Smooth muscle cell (in vitro differentiated cells): ENCODE results near the gene KMT5B. TPM values are rescaled to one million over a fixed set of nuclear protein-coding genes. Genes with fewer than 3 reads are reported as not detected.
A peak's percentile ranks its signal among the peaks of the same experiment; 100 is the strongest.

Experiments used
- DNase-seq: peaks from one replicate; lab custom pipeline; 2025; ENCODE audit not compliant: unreplicated experiment; lab: John Stamatoyannopoulos, UW
- H2AFZ ChIP-seq: fragments of 200-600 bp; sonication (generic); 2 replicates; pipeline ENCODE4 v1.6.0; 2016; ENCODE audit warnings: antibody characterized with exemption, low read depth, mild to moderate bottlenecking
- H3F3A ChIP-seq: fragments of 200-600 bp; sonication (generic); 2 replicates; pipeline ENCODE4 v1.6.0; 2017; ENCODE audit warnings: antibody characterized with exemption, low read depth
- H3K27ac ChIP-seq: fragments of 200-600 bp; sonication (generic); 2 replicates; pipeline ENCODE4 v1.5.1; 2016; ENCODE audit warnings: low read depth, mild to moderate bottlenecking
- H3K27me3 ChIP-seq: fragments of 200-600 bp; sonication (generic); 2 replicates; pipeline ENCODE4 v1.6.1; 2016; ENCODE audit warnings: low read depth, mild to moderate bottlenecking
- H3K36me3 ChIP-seq: fragments of 200-600 bp; sonication (generic); 2 replicates; pipeline ENCODE4 v1.5.1; 2016; ENCODE audit warnings: low read depth
- H3K4me1 ChIP-seq: fragments of 200-600 bp; sonication (generic); 2 replicates; pipeline ENCODE4 v1.5.1; 2016; ENCODE audit warnings: low read depth
- H3K4me2 ChIP-seq: fragments of 200-600 bp; sonication (generic); 2 replicates; pipeline ENCODE4 v1.6.0; 2016; ENCODE audit warnings: mild to moderate bottlenecking
- H3K4me3 ChIP-seq: fragments of 200-600 bp; sonication (generic); 2 replicates; pipeline ENCODE4 v1.5.1; 2016; ENCODE audit warnings: mild to moderate bottlenecking
- H3K79me2 ChIP-seq: fragments of 200-600 bp; sonication (generic); 2 replicates; pipeline ENCODE4 v1.6.0; 2016; ENCODE audit warnings: low read depth, mild to moderate bottlenecking
- H3K9ac ChIP-seq: fragments of 200-600 bp; sonication (generic); 2 replicates; pipeline ENCODE4 v1.6.0; 2016; ENCODE audit warnings: low read depth
- H3K9me3 ChIP-seq: fragments of 200-600 bp; sonication (generic); replicated peaks from 2 replicates; pipeline ENCODE4 v1.5.1; 2016; ENCODE audit warnings: low read depth
- H4K20me1 ChIP-seq: fragments of 200-600 bp; sonication (generic); 2 replicates; pipeline ENCODE4 v1.6.0; 2016; ENCODE audit warnings: low read depth
- WGBS: methylation state at CpG from one replicate; pipeline ENCODE4 v1.1.7; 2016; ENCODE audit warnings: low lambda C conversion rate; 5-methylcytosine and 5-hydroxymethylcytosine counted together
- polyA plus RNA-seq: library from polyadenylated mRNA; unstranded; fragments of >200 nt; fragmentation: Nextera tagmentation; extraction: Ambion mirVana; gene quantifications from 2 replicates; pipeline ENCODE4 v1.2.1, GENCODE V29; 2016
- total RNA-seq: library from RNA; depleted of rRNA; stranded (reverse); fragments of >200 nt; gene quantifications from 2 replicates; pipeline ENCODE4 v1.2.3, GENCODE V29; 2014
- TF ChIP-seq, protein P1 (sequence below): fragments of 200-600 bp; sonication (generic); IDR thresholded peaks from 2 replicates; pipeline ENCODE4 v1.5.1; 2017; ENCODE audit warnings: borderline replicate concordance, mild to moderate bottlenecking, antibody characterized with exemption; ENCODE audit not compliant: insufficient read depth, poor library complexity, severe bottlenecking

The KMT5B gene
- total and polyA plus RNA-seq, 2 experiments from 2014 or later, result 32.1 to 35.0 TPM

DNA sequence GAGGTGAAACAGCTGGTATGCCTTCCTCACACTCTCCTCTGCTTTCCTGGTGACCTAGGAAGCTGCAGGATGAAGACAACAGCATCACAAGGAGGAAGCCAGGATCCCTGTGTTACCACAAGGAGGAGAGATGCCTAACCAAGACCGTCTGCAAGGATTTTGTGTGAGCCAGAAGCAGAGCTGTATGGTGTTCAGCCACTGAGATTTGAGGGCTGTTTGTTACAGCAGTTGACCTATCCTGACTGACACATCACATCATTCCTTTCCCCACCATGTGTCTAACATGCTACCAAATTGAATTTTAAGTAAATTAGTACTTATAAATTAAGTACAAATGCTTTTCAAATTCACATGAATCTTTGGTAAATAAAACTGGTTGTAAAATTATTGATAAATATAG, 83.0 kb downstream of the KMT5B start:
- 85% methylated on average over 1 of the region's 1 CpG for WGBS

GRCh38 chr11:68128682-68129327, 84.3 kb downstream of the KMT5B start:
- no peaks in the 10 kb centered on the region for H3F3A ChIP-seq
- no peaks in the 10 kb centered on the region for H3K79me2 ChIP-seq
- H4K20me1 ChIP-seq, result no peaks in the 10 kb centered on the region
- no peak overlapping the region for H3K9ac ChIP-seq
- peak overlapping the region; percentile 47 for H3K4me3 ChIP-seq
- no peaks in the 10 kb centered on the region for H3K4me1 ChIP-seq
- TF ChIP-seq, protein P1, sequence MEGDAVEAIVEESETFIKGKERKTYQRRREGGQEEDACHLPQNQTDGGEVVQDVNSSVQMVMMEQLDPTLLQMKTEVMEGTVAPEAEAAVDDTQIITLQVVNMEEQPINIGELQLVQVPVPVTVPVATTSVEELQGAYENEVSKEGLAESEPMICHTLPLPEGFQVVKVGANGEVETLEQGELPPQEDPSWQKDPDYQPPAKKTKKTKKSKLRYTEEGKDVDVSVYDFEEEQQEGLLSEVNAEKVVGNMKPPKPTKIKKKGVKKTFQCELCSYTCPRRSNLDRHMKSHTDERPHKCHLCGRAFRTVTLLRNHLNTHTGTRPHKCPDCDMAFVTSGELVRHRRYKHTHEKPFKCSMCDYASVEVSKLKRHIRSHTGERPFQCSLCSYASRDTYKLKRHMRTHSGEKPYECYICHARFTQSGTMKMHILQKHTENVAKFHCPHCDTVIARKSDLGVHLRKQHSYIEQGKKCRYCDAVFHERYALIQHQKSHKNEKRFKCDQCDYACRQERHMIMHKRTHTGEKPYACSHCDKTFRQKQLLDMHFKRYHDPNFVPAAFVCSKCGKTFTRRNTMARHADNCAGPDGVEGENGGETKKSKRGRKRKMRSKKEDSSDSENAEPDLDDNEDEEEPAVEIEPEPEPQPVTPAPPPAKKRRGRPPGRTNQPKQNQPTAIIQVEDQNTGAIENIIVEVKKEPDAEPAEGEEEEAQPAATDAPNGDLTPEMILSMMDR, result no peak
- H3K27ac ChIP-seq, result no peak overlapping the region
- peak overlapping the region; percentile 20 for H2AFZ ChIP-seq
- H3K27me3 ChIP-seq, result no peaks in the 10 kb centered on the region
- peak overlapping the region; percentile 81 for H3K4me2 ChIP-seq
- 19% methylated on average over 15 of the region's 15 CpGs for WGBS
- no peaks in the 10 kb centered on the region for H3K36me3 ChIP-seq
- no peaks in the 10 kb centered on the region for H3K9me3 ChIP-seq
- DNase-seq, result no peak

More for the DNA sequence above, 83.0 kb downstream of the KMT5B start:
- no peak for DNase-seq
- H3K79me2 ChIP-seq, result no peaks in the 10 kb centered on the region
- no peak overlapping the region for H3K4me3 ChIP-seq
- no peak overlapping the region for H3K9ac ChIP-seq
- no peaks in the 10 kb centered on the region for H3K9me3 ChIP-seq
- H3F3A ChIP-seq, result no peaks in the 10 kb centered on the region
- H3K36me3 ChIP-seq, result no peaks in the 10 kb centered on the region
- H3K27me3 ChIP-seq, result no peaks in the 10 kb centered on the region
- H4K20me1 ChIP-seq, result no peaks in the 10 kb centered on the region
- H2AFZ ChIP-seq, result no peak overlapping the region
- no peak overlapping the region for H3K4me2 ChIP-seq
- TF ChIP-seq, protein P1, result no peak
- H3K27ac ChIP-seq, result no peak overlapping the region
- H3K4me1 ChIP-seq, result no peaks in the 10 kb centered on the region

GRCh38 chr11:68127714-68128681, 85.1 kb downstream of the KMT5B start:
- 17% methylated on average over 26 of the region's 48 CpGs for WGBS
- DNase-seq, result peak; percentile 76

More at GRCh38 chr11:68127714-68128681, 85.1 kb downstream of the KMT5B start:
- no peaks in the 10 kb centered on the region for H3K4me1 ChIP-seq
- H3K4me2 ChIP-seq, result peak overlapping the region; percentile 81
- peak overlapping the region; percentile 47 for H3K4me3 ChIP-seq
- no peaks in the 10 kb centered on the region for H3F3A ChIP-seq
- H2AFZ ChIP-seq, result peak overlapping the region; percentile 20
- no peaks in the 10 kb centered on the region for H3K36me3 ChIP-seq
- no peaks in the 10 kb centered on the region for H4K20me1 ChIP-seq
- H3K9me3 ChIP-seq, result no peaks in the 10 kb centered on the region
- H3K79me2 ChIP-seq, result no peaks in the 10 kb centered on the region
- H3K27me3 ChIP-seq, result no peaks in the 10 kb centered on the region
- TF ChIP-seq, protein P1, result no peak
- H3K27ac ChIP-seq, result no peak overlapping the region
- no peak overlapping the region for H3K9ac ChIP-seq
